ENCODE results near the gene NDUFB7.
"Not testable (repeated sequence)": the region's sequence is repeated elsewhere in the genome, so short reads cannot be mapped to it uniquely, and the experiment has no call there.

The NDUFB7 gene

DNA sequence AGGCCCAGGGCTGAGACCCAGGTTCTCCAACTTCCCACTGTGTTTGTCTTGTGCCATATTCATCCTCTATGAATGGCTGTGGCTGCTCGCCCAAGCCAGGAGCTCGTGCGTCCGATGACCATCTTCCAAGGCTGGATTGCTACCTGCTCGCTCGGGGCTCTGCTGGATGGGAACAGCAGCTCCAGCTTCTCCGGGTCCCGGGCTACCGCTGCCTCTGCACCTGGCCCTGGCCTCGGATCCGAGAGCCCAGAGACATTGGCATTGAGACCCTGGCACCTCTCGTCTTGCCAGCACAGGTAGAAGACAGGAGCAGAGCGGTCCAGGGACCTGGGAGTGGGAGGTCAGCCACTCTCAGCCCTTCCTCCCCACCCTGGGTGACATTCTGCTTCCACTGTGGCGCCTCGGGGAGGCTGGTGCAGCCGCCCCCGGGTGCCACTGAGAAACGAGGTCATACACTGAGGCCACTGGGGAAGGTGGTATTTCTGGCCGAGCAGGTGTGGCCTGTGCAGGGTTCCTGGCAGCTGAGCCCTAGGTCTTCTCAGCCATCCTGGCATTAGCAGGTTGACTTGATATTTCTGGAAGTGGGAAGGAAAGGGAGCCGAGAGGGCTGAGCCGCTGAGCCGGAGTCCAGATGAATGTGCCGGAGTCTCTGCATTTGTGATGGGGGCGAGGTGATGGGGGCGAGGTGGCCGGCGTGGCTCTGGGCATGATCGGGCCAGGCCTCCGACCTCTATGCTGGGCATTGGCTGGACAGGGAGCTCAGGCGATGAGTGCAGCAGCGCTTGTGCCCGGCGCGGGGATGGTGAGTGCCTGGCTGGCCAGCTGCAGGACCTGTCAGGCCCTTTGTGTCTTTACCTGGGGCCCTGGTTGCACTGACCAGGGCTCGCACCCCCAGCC lies 18.6 kb downstream of the NDUFB7 start:
- DNase-seq (ENCODE audit: low spot score) = no peak

DNA sequence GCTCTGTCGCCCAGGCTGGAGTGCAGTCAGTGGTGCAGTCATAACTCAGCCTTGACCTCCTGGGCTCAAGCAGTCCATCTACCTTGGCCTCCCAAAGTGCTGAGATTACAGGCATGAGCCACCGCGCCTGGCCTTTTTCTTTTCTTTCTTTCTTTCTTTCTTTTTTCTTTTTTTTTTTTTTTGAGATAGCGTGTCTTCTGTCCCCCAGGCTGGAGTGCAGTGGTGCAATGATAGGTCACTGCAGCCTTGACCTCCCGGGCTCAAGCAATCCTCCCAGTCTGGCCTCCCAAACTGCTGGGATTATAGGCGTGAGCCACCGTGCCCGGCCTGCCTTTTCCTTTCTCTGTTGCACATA lies 19.9 kb downstream of the NDUFB7 start:
- not testable (repeated sequence) for DNase-seq (ENCODE audit: low spot score)

DNA sequence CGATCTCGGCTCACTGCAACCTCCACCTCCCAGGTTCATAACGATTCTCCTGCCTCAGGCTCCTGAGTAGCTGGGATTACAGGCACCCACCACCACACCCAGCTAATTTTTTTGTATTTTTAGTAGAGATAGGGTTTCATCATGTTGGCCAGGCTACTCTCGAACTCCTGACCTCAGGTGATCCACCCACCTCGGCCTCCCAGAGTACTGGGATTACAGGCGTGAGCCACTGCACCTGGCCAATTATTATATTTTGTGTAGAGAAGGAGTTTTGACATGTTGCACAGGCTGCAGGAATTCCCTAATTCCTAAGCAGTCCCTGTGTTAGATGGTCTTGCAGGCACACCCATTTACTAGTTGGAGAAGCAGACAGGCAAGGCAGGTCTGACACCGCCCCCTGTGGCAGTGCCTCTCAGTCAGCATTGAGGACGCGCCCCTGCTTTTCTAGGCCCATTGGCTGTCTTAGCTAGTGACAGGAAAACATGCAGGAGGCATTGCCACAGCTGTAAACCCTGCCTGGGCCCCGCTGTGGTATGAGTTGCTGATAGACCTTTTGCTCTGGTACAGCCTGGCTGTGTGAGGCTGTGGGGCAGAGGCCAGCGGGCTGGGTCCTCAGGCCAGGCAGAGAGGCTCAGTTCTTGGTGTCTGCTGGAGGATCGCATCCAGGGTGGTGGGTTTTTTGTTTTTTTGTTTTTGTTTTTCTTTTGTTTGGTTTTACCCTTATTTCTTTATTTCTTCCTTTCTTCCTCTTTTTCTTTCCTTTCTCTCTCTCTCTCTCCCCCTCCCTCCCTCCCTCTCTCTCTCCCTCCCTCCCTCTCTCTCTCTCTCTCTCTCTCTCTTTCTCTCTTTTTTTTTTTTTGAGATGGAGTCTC lies 20.5 kb downstream of the NDUFB7 start:
- peak; percentile 82 for DNase-seq (ENCODE audit: low spot score)

DNA sequence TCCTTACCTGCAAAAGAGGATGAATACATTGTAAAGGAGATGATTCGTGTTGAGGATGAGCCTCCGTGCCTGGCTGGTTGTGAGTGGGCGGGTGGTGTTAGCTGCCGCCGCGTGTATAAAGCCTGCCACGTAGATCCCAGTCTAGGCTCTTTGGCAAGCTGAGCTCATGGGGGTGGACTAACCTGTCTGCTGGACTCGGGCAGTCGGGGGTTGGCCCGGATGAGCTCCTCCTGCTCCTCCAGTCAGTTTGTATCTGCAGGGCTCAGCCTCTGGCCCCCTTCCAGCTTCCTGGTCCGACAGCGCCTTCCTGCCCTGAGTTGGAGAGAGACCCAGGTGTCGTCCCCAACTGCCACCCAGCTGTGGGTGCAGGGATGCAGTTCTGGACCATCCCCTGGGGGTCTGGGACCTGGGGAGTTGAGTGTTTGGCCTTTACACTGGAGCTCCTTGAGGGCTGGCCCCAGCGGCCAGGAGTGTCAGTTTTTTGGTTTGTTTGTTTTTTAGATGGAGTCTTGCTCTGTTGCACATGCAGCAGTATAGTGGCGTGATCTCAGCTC lies 21.6 kb downstream of the NDUFB7 start:
- DNase-seq (ENCODE audit: low spot score) = no peak

DNA sequence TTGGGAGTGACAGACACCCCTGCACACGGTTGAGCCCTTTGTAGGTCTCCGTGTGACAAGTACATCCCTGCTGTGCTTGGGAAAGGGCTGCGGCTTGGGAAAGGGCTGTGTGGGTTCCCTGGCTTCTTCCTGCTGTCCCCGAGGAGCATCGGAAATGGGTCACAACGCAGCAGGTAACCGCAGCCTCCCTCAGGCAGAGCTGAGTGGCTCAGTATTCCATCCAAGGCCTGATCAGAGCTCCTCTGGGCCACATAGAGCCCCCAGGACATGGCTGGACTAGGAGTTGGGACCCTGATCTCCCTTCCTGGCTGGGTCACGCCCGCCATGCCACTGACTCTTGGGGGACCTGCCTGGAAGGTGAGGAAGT lies 26.2 kb downstream of the NDUFB7 start:
- no peak for DNase-seq (ENCODE audit: low spot score)

DNA sequence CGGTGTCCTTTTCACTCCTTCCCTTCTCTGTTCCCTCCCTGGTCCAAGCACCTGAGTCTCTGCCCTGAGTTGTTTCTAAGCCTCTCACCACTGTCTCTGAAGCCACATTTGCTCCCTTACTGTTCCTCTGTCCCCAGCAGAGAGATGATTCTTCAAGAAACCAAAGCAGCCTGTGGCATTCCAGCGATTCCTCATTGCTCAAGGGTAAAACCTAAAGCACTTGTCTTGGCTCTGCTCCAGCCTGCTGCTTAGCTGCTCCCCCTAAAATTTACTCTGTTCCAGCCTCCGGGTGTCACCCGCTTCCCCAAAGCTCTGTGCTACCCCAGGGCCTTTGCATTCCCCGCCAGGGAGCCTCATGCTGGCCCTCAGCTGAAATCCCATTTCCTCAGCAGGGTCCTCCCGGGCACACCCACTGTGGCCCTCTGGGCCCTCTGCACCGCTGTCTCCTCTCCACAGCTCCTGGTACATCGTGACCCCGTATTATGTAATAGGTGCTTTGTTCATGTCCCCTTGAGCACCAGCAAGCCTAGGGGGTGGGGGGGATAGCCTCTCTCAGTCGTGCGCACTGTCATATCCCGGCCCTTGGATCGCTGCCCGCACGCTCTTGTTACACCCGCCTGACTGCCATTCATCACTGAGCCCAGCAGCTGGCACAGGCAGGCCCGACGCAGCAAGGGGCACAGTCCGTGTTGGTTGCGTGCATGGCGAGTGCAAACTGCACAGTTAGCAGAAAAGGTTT lies 26.7 kb downstream of the NDUFB7 start:
- no peak for DNase-seq (ENCODE audit: low spot score)

DNA sequence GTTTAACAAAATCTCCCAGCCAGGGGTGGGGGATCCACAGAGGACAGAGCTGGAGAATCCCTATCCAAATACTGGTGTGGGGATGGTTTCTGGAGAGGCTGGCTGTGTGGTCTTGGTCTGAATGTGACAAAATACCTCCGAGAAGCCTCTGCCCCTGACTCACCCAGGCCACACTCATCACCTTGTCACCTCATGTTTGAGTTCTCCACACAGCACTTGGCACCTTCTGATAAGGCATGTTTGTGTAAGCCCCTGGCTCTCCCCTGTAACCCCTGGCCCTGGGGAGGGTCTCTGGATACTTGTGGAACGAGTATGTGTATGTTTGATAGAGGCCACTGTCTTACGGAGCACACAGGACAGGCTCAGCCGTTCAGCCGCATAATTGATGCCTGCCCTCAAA lies 27.8 kb downstream of the NDUFB7 start:
- DNase-seq (ENCODE audit: low spot score) = no peak

DNA sequence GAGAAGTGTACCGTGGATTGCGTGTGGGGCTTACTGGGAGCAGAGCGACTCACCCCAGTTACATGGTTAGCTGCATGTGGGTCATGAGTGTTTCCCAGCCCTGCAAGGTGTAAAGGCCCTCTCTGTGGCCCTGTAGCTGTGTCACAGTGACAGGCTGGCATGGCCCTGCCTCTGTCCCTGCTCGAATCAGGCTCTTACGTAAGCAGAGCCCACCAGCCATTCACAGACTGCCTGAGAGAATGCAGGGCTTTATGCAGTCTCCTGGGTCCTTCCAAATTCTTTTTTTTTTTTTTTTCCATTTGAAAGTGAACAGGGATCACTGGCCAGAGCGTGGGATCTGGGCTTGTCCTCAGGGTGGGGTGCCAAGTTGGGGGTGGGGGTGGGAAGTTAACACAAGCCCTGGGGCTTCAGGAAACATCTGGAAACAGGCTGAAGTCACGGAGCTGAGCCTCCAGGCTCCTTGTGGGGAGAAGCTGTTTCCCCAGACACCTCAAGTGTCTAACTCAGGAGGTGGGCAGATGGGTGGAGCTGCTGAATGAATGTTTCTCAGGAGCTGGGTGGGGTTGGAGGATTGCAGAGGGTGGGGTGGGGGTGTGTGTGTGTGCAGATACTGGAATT lies 29.0 kb downstream of the NDUFB7 start:
- no peak for DNase-seq (ENCODE audit: low spot score)

DNA sequence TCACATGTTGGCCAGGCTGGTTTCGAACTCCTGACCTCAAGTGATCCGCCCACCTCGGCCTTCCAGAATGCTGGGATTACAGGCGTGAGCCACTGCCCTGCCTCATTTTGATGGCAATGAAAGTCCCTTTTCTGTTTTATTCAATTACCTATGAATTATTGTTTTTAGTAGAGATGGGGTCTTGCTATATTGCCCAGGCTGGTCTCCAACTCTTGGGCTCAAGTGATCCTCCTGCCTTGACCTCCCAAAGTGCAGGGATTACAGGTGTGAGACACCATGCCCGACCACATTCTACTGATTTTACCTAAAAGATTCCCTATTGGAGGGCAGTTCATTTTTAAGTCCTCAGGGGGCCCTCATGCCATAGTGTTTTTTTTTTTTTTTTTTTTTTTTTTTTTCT lies 29.9 kb downstream of the NDUFB7 start:
- not testable (repeated sequence) for DNase-seq (ENCODE audit: low spot score)

DNA sequence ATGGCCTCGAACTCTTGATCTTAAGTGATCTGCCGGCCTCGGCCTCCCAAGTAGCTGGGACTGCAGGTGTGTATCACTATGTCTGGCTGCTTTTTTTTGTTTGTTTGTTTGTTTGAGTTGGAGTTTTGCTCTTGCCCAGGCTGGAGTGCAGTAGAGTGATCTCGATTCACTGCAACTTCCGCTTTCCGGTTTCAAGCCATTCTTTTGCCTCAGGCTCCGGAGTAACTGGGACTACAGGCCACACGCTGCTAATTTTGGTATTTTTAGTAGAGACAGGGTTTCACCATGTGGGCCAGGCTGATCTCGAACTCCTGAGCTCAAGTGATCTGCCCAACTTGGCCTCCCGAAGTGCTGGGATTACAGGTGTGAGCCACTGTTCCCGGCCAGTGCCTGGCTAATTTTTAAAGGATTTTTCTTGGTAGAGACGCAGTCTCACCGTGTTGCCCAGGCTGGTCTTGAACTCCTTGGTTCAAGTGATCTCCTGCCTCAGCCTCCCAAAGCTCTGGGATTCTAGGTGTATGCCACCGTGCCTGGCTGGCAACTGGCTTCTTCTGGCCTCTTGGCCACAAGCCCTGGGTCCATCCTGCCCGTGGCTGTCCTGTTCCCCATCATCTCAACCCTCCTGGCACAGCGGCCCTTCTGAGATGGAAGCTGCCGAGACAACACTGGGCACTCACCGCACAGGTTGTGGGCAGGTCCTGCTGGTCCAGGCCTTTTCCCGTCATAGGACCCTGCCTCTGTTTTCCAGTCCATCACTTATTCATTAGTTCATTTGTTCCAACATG lies 30.9 kb downstream of the NDUFB7 start:
- no peak for DNase-seq (ENCODE audit: low spot score)

DNA sequence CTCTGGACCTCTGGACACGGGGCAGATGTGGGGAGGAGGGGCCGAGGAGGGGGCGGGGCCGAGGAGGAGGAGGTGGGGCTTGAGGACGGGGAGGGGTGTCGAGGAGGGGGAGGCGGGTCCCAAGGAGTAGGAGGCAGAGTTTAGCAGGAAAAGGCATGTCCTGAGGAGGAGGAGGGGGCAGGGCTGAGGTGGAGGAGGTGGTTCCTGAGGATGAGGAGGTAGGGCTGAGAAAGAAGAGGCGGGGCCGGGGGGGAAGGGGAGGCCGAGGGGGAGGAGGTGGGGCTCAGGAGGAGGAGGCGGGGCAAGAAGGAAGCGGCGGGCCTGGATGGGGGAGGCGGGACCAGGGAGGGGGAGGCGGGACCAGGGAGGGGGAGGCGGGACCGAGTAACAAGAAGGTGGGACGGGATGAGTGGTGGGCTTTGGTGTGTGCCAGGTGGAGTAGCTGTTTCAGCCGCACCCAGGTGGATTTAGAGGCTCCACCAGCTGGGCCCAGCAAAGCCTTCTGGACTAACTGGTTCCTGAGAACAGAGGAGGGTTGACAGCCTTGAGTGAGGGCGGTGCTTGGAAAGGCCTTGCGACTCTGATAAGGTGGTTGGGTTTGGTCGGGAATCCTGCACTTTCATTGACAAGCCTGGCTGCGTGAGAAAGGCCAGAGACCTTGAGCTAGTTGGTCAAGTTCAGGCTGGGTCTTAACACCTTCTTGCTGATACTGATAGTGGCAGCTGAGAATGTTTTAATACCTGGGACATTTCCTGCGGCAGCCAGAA lies 34.8 kb downstream of the NDUFB7 start:
- peak; percentile 24 for DNase-seq (ENCODE audit: low spot score)

DNA sequence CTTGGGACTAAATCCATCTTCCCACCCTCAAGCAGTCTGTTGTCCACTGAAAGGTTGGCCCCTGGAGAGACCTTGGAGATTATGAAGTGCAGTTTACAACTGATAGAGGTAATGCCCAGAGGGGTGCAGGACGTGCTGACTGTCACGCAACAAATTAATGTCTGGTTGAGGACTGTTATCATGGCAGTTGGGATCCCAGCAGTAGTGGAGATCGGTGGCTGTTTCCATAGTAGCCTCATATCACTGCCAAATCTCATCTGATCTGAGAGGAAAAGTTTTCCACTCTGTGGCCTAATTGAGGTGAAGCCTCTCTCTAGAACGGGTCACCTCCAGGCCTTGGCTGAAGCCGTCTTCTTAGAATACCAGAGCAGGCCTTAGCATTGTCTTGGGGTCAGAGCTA lies 38.4 kb downstream of the NDUFB7 start:
- DNase-seq (ENCODE audit: low spot score) = no peak

DNA sequence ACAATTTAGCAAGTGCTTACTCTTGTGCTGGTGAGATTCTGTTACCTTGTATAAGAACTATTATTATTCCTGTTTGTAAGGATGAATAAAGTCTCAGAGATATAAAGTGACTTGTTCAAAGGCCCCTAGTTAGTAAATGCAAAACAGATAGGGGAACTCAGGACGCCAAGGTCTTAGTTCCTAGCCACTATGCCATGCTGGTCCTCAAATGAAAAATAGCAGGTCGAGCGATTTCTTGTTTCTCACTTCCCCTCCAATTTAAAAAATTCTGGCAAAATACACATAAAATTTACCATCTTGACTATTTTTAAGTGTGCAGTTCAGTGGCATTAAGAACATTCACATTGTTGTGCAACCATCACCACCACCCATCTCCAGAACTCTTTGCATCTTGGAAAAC lies 41.4 kb downstream of the NDUFB7 start:
- DNase-seq (ENCODE audit: low spot score) = no peak

DNA sequence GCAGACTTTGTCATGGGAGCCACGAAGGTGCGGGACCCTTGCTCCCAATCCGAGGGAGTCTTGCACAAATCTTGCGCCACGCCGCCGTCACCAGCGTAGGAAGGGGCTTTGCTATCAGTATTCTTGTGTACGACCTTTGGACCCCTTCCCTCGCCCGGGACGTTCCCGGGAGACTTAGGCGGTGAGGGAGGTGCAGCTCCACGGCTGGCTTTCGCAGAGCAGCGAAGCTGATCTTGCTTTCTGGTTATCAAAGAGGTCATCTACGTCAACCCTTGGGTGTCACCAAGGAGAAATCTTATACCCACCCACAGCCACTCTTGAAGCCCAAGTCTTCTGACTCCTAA lies 41.9 kb downstream of the NDUFB7 start:
- peak; percentile 29 for DNase-seq (ENCODE audit: low spot score)

DNA sequence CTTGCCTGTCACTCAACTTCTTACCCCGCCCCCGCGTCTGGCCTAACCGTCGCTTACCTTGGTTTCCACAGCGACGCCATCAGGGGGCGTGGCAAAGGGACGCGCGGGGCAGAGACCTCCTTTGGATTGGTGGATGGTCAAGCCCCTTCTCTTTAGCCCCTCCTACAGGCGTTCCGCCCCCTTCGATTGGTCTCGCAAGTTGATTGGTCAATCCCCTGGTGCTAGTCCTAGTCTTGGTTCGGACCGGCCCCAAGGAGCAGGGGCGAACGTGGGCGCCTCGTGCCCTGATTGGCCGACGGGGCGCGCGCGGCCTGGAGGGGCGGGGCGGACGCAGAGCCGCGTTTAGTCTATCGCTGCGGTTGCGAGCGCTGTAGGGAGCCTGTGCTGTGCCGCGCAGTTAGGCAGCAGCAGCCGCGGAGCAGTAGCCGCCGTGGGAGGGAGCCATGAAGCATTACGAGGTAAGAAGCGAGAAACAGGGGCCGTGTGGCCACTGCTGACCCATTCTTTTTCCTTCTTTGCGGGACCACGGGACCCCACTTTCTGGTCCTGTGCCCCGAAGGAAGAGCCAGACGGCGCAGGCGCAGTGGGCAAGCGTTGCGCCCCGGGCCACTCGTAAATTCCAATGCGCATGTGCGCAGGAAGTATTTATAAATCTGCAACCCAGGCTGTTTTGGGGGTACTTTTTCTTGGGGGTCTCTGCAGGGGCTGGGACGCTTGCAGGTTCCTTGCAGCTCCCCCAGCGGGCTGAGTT lies 42.4 kb downstream of the NDUFB7 start, which contains the start of gene TECR:
Gene TECR, plus strand, starts transcription at position 341 of the 751 bp plus-strand sequence. Its CDS starts 103 bp downstream, at position 444.
- DNase-seq (ENCODE audit: low spot score) = peak; percentile 100

DNA sequence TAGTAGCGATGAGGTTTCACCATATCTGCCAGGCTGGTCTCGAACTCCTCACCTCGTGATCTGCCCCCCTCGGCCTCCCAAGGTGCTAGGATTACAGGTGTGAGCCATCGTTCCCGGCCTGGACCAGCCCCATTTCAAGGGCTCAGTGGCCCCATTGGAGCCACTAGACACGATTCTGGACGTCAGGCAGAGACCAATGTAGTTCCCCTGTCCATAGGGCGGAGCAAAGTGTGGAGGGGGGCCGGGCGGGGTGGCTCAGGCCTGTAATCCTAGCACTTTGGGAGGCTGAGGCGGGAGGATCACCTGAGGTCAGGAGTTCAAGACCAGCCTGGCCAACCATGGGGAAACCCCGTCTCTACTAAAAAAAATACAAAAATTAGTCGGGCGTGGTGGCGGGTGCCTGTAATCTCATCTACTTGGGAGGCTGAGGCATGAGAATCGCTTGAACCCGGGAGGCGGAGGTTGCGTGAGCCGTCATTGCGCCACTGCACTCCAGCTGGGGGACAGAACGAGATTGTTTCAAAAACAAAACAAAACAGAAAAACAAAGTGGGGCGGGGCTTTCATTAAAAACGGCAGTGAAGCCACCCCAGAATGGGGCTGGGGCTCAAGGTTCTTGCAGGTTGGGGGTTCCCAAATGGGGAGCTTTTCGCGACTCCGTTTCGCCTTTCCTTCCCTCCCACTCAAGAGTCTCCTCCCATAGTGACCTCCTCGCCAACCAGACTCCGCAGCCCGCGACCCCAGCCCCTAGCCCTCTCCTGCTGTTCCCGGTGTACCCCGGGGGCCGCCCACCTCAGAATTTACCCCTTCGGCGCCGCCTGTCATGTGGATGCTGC lies 43.2 kb downstream of the NDUFB7 start:
- no peak for DNase-seq (ENCODE audit: low spot score)

DNA sequence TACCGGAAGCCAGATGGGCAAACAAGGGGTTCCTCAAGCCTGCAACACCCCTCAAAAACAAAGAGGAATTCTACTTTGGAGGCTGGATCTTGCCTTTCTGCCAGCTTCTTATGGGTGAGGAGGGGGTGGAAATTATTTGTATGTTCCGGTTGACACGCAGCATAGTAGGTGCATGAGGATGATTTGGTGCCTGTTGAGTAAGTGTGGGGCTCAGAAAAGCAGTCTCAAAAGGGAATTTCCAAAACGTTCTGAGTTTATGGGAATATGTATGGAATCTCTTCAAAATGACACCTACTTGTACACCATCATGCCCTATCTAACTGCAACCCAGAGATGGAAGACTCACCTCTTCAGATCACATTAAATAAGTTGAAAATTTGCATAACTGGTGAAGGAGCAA lies 45.4 kb downstream of the NDUFB7 start:
- DNase-seq (ENCODE audit: low spot score) = no peak

DNA sequence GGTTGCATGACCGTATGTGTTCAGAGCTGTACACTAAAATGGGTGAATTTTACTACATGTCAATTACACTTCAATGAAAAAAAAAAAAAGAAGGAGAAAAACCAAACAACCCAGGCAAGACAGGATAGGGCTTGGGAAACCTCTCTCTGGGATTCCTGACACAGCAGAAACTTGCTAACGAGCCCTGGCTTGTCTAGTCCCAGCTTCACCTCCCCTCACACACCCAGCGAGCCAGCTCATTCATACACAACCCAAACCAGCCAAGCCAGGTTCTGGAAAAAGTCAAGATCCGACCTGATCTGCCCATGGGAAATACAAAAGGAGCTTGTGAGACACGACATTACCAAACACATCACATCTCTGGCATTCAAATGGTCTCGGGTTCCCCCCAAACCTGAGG lies 46.1 kb downstream of the NDUFB7 start:
- DNase-seq (ENCODE audit: low spot score) = no peak

DNA sequence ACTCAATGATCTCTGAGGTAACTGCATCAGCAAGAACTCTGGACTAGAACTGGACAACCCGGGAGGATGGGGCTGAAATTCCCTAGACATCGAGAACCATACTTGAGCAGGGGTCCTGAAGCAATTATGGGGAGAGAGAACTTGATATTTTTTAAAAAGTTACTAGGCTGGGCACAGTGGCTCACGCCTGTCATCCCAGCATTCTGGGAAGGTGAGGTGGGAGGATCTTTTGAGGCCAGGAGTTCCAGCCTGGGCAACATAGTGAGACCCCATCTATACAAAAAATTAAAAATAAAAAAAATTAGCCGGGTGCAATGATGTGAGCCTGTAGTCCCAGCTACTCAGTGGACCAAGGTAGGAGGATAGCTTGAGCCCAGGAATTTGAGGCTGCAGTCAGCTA lies 51.3 kb downstream of the NDUFB7 start:
- no peak for DNase-seq (ENCODE audit: low spot score)

All from CD4-positive, alpha-beta T cell treated with Interleukin-2 at 100 ng/mL for 4 hours (primary cell).